Ascending aorta (tissue), 2 donors: ENCODE measurements around the gene CFAP99. TPM values are rescaled to one million over a fixed set of nuclear protein-coding genes. Genes with fewer than 3 reads are reported as not detected.
A peak's percentile ranks its signal among the peaks of the same experiment; 100 is the strongest.

ENCODE experiments used
- DNase-seq, 2 donors: peaks; one replicate each; pipeline ENCODE4 v3.0.0-alpha.2; 2019; ENCODE audit warnings: low spot score in 2 of 2
- H3K27ac ChIP-seq, 2 donors: fragments of 200-600 bp; sonication (generic); one replicate each; pipeline ENCODE4 v1.5.1; 2016 to 2017; ENCODE audit warnings: mild to moderate bottlenecking in 1 of 2
- H3K27me3 ChIP-seq: fragments of 200-600 bp; sonication (generic); one replicate; pipeline ENCODE4 v1.5.1; 2017
- H3K36me3 ChIP-seq, 2 donors: fragments of 200-600 bp; sonication (generic); one replicate each; pipeline ENCODE4 v1.5.1; 2016
- H3K4me1 ChIP-seq, 2 donors: fragments of 200-600 bp; sonication (generic); one replicate each; pipeline ENCODE4 v1.5.1; 2016 to 2017; ENCODE audit warnings: mild to moderate bottlenecking in 1 of 2
- H3K4me3 ChIP-seq, 2 donors: fragments of 200-600 bp; sonication (generic); one replicate each; pipeline ENCODE4 v1.5.1; 2016 to 2017; ENCODE audit warnings: mild to moderate bottlenecking in 1 of 2
- H3K9me3 ChIP-seq, 2 donors: fragments of 200-600 bp; sonication (generic); one replicate each; pipeline ENCODE4 v1.5.1; 2016
- CTCF ChIP-seq, 3 experiments: fragments of 200-600 bp in 2 of 3; fragments of 450-650 bp in 1 of 3; sonication (generic) in 2 of 3; IDR thresholded peaks; one replicate each; pipeline ENCODE4 v1.5.1; 2016 to 2019; ENCODE audit warnings: antibody characterized with exemption in 3 of 3, mild to moderate bottlenecking in 1 of 3, moderate library complexity in 1 of 3
- intact Hi-C: fragments of 100-400 bp; cut with DNase I; formaldehyde crosslinking; loops from one replicate; pipeline ENCODE4 v1.15.1; 2023
- total RNA-seq: library from RNA; depleted of rRNA; stranded (reverse); fragments of >200 nt; gene quantifications from one replicate; pipeline ENCODE4 v1.1.0, GENCODE V29; 2016

The CFAP99 gene
- total RNA-seq, 1 donor from 2014 or later = not detected

GRCh38 chr4:2484185-2484584 is 65.4 kb downstream of the CFAP99 start:
- Histone ChIP-seq H3K4me1 (peaks cover 9 to 25% of the 10 kb centered on the region in 2 donors), H3K36me3 (no peaks in the 10 kb centered on the region), H3K4me3 (no peak overlapping the region), H3K9me3 (no peaks in the 10 kb centered on the region), H3K27me3 (no peaks in the 10 kb centered on the region), H3K27ac (no peak overlapping the region)
- DNase-seq = no peak
- TF ChIP-seq CTCF (IDR thresholded peaks at IDR 0.05) = no peak
- intact Hi-C loops = no loop called here

DNA sequence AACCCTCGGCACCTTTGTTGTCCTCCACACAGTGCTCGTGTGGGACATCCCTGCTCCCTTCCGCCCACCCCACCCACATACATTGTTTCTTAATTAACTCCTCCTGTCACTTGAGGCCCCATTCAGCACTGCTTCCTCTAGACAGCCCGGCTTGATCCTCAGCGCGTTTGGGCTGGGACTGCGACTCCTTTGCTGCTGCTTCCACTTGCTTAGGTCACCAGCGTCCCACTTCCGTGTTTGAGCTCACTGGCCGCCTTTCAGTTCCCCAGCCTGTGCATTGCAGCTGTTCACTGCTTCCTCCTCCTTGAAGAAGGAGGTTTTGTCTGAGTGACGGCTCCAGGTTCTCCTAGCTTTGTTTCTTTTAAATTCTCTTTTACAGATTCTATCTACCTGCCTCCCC is 66.2 kb downstream of the CFAP99 start:
- H3K9me3 ChIP-seq = no peaks in the 10 kb centered on the region
- peak overlapping the region in 1 of 2 donors; percentile 51 for H3K27ac ChIP-seq
- H3K36me3 ChIP-seq = peaks cover 0 to 7% of the 10 kb centered on the region in 2 donors
- no peak for TF ChIP-seq CTCF (IDR thresholded peaks at IDR 0.05)
- peak; percentile 54 to 84 for DNase-seq
- no peak overlapping the region for H3K4me3 ChIP-seq
- H3K27me3 ChIP-seq = no peaks in the 10 kb centered on the region
- H3K4me1 ChIP-seq = peaks cover 9 to 25% of the 10 kb centered on the region in 2 donors
- intact Hi-C loops = no loop called here

DNA sequence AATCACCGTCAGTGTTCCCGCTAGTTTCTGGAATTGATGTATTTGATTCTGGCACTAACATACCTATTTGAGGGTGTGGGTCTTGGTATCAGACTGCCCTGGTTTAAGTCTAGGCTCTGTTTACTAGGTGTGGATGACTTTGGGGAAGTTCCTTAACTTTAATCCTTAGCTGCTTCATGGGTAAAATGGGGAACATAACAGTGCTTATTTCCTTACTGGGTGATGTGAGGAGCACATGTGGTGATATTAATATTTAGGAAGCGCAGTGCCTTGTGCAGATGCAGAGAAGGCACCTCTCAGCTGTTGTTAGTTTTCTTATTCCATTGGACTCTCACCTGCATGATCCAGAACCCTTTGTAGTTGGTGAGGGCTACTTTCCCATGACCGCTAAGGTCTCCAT is 67.2 kb downstream of the CFAP99 start:
- Histone ChIP-seq H3K4me3 (no peak overlapping the region), H3K36me3 (peaks cover 7 to 15% of the 10 kb centered on the region in 2 donors), H3K27ac (peak overlapping the region in 1 of 2 donors; percentile 18), H3K27me3 (no peaks in the 10 kb centered on the region), H3K4me1 (peaks cover 9 to 20% of the 10 kb centered on the region in 2 donors), H3K9me3 (no peaks in the 10 kb centered on the region)
- intact Hi-C loops = no loop called here
- no peak for TF ChIP-seq CTCF (IDR thresholded peaks at IDR 0.05)
- no peak for DNase-seq

DNA sequence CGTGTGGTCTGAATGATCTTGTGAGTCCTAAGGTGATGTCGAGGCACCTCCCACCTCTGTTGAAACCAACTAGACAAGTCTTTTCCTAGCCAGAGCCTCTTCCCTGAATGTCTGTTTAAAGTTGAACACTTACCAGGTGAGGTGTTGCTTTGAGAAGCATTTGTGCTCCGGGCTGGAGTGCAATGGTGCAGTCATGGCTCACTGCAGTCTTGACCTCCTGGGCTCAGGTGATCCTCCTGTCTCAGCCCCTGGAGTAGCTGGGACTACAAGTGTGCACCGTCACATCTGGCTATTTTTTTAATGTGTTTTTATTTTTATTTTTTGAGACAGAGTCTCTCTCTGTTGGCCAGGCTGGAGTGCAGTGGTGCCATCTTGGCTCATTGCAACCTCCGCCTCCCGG is 68.2 kb downstream of the CFAP99 start:
- H3K4me3 ChIP-seq = no peak overlapping the region
- peaks cover 9 to 15% of the 10 kb centered on the region in 2 donors for H3K4me1 ChIP-seq
- H3K36me3 ChIP-seq = peaks cover 14 to 25% of the 10 kb centered on the region in 2 donors
- intact Hi-C loops = no loop called here
- no peak for DNase-seq
- no peaks in the 10 kb centered on the region for H3K9me3 ChIP-seq
- TF ChIP-seq CTCF (IDR thresholded peaks at IDR 0.05) = no peak
- H3K27me3 ChIP-seq = no peaks in the 10 kb centered on the region
- no peak overlapping the region for H3K27ac ChIP-seq

DNA sequence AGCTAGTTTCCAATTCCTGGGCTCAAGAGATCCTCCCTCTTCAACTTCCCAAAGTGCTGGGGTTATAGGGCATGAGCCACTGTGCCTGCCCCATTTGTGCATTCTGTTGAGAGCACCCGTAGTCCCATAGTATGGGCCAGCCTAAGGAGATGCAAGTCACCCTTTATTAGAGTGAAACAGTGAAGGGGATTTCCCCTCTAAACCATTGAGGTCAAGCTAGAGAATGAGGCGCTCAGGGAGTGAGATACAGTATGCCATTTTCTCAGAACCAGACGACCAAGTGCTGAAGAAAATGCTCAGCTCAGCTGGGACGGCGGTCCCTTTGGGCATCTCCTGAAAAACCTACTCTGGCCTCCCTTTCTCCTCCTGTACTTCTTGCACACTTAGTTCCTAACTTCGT is 68.9 kb downstream of the CFAP99 start:
- H3K9me3 ChIP-seq = no peaks in the 10 kb centered on the region
- no peak overlapping the region for H3K27ac ChIP-seq
- no peaks in the 10 kb centered on the region for H3K27me3 ChIP-seq
- H3K36me3 ChIP-seq = peaks cover 17 to 31% of the 10 kb centered on the region in 2 donors
- no peak for DNase-seq
- no peak for TF ChIP-seq CTCF (IDR thresholded peaks at IDR 0.05)
- H3K4me1 ChIP-seq = peaks cover 6 to 8% of the 10 kb centered on the region in 2 donors
- intact Hi-C loops = no loop called here
- H3K4me3 ChIP-seq = no peak overlapping the region
